GM23338 (cell line): Measurements from ENCODE around the gene APBA1. TPM values are rescaled to one million over a fixed set of nuclear protein-coding genes. Genes with fewer than 3 reads are reported as not detected.

Source experiments
- ATAC-seq: fragments of 200-7000 bp; cut with Tn5 transposase; 3 replicates; pipeline ENCODE4 v1.9.1; 2020
- DNase-seq: peaks from one replicate; pipeline ENCODE4 v3.0.0-alpha.2; 2015; ENCODE audit warnings: low spot score
- H2AFZ ChIP-seq: fragments of 200-600 bp; sonication (generic); 2 replicates; pipeline ENCODE4 v1.8.0; 2016; ENCODE audit warnings: antibody characterized with exemption, mild to moderate bottlenecking, moderate library complexity
- H3F3A ChIP-seq: fragments of 200-600 bp; sonication (generic); replicated peaks from 2 replicates; pipeline ENCODE4 v1.8.0; 2017; ENCODE audit warnings: antibody characterized with exemption, mixed run types, low read depth
- H3K27ac ChIP-seq: fragments of 200-600 bp; sonication (generic); 2 replicates; pipeline ENCODE4 v1.6.1; 2016; ENCODE audit warnings: low read depth
- H3K27me3 ChIP-seq: fragments of 200-600 bp; sonication (generic); 2 replicates; pipeline ENCODE4 v1.8.0; 2016; ENCODE audit warnings: mild to moderate bottlenecking, mixed run types, moderate library complexity; ENCODE audit not compliant: insufficient read depth
- H3K36me3 ChIP-seq: fragments of 200-600 bp; sonication (generic); 2 replicates; pipeline ENCODE4 v1.8.0; 2016; ENCODE audit warnings: mild to moderate bottlenecking; ENCODE audit not compliant: insufficient read depth
- H3K4me1 ChIP-seq: fragments of 200-600 bp; sonication (generic); 2 replicates; pipeline ENCODE4 v1.8.0; 2016; ENCODE audit warnings: mild to moderate bottlenecking, moderate library complexity; ENCODE audit not compliant: insufficient read depth
- H3K4me2 ChIP-seq: fragments of 200-600 bp; sonication (generic); 2 replicates; pipeline ENCODE4 v1.7.1; 2017; ENCODE audit warnings: mixed run types
- H3K4me3 ChIP-seq: fragments of 200-600 bp; sonication (generic); 2 replicates; pipeline ENCODE4 v1.6.1; 2016; ENCODE audit warnings: mixed run types
- H3K79me2 ChIP-seq: fragments of 200-600 bp; sonication (generic); replicated peaks from 2 replicates; pipeline ENCODE4 v1.8.0; 2017; ENCODE audit warnings: mild to moderate bottlenecking; ENCODE audit not compliant: insufficient read depth
- H3K9me2 ChIP-seq: fragments of 200-600 bp; sonication (generic); 2 replicates; pipeline ENCODE4 v1.8.0; 2017; ENCODE audit not compliant: insufficient read depth
- H4K20me1 ChIP-seq: fragments of 200-600 bp; sonication (generic); replicated peaks from 2 replicates; pipeline ENCODE4 v1.8.0; 2017; ENCODE audit warnings: mild to moderate bottlenecking; ENCODE audit not compliant: insufficient read depth
- H3K27ac Mint-ChIP-seq: 2 replicates; pipeline ENCODE4 v1.8.0; 2020; ENCODE audit warnings: inconsistent platforms, mild to moderate bottlenecking, moderate library complexity, mixed read lengths
- H3K27me3 Mint-ChIP-seq: 3 replicates; pipeline ENCODE4 v1.8.0; 2022; ENCODE audit warnings: low read depth, mild to moderate bottlenecking, moderate library complexity, mixed read lengths, inconsistent platforms; ENCODE audit not compliant: insufficient read depth, poor library complexity
- H3K36me3 Mint-ChIP-seq: 3 replicates; pipeline ENCODE4 v1.8.0; 2021; ENCODE audit warnings: low read depth, mild to moderate bottlenecking, inconsistent platforms, moderate library complexity, mixed read lengths
- H3K4me1 Mint-ChIP-seq: 3 replicates; pipeline ENCODE4 v1.8.0; 2020; ENCODE audit warnings: mild to moderate bottlenecking, inconsistent platforms, mixed read lengths
- H3K4me3 Mint-ChIP-seq: 3 replicates; pipeline ENCODE4 v1.8.0; 2021; ENCODE audit warnings: moderate library complexity, mild to moderate bottlenecking, inconsistent platforms, mixed read lengths
- H3K9me3 Mint-ChIP-seq: 3 replicates; pipeline ENCODE4 v1.8.0; 2020; ENCODE audit warnings: moderate library complexity, mild to moderate bottlenecking, inconsistent platforms, mixed read lengths
- CREB1 ChIP-seq: fragments of 250-450 bp; sonication (Bioruptor Pico); IDR thresholded peaks from 2 replicates; pipeline ENCODE4 v1.5.0; 2020; ENCODE audit warnings: low read depth, mild to moderate bottlenecking, moderate library complexity
- CTCF ChIP-seq, 2 experiments: fragments of 200-600 bp in 1 of 2; sonication (generic) in 1 of 2; conservative IDR thresholded peaks; 2 replicates each; pipeline versions ENCODE4 v1.5.1 to v1.6.1; 2016 to 2017; ENCODE audit warnings: antibody characterized with exemption in 2 of 2, low read depth in 2 of 2, mild to moderate bottlenecking in 2 of 2, moderate library complexity in 1 of 2
- ETS1 ChIP-seq: IDR thresholded peaks from 2 replicates; pipeline ENCODE4 v1.6.1; 2016; ENCODE audit warnings: antibody characterized with exemption
- EZH2 ChIP-seq: fragments of 200-600 bp; sonication (generic); IDR thresholded peaks from one replicate; pipeline ENCODE4 v1.8.0; 2017; ENCODE audit warnings: antibody characterized with exemption, mild to moderate bottlenecking, low read depth; ENCODE audit not compliant: unreplicated experiment
- EZH2phosphoT487 ChIP-seq: fragments of 200-600 bp; sonication (generic); IDR thresholded peaks from one replicate; pipeline ENCODE4 v1.8.1; 2018; ENCODE audit warnings: antibody characterized with exemption; ENCODE audit not compliant: unreplicated experiment
- JUNB ChIP-seq: IDR thresholded peaks from one replicate; pipeline ENCODE4 v1.6.1; 2016; ENCODE audit warnings: antibody characterized with exemption; ENCODE audit not compliant: unreplicated experiment
- NANOG ChIP-seq: IDR thresholded peaks from 2 replicates; pipeline ENCODE4 v1.6.1; 2016; ENCODE audit warnings: antibody characterized with exemption, borderline replicate concordance
- POLR2AphosphoS5 ChIP-seq: IDR thresholded peaks from 2 replicates; pipeline ENCODE4 v1.6.1; 2016; ENCODE audit warnings: antibody characterized with exemption, low read depth
- REST ChIP-seq: IDR thresholded peaks from one replicate; pipeline ENCODE4 v1.6.1; 2018; ENCODE audit warnings: antibody characterized with exemption; ENCODE audit not compliant: unreplicated experiment
- STAT1 ChIP-seq: IDR thresholded peaks from one replicate; pipeline ENCODE4 v1.6.1; 2016; ENCODE audit warnings: antibody characterized with exemption; ENCODE audit not compliant: unreplicated experiment
- ZNF114 ChIP-seq: fragments of 250-450 bp; sonication (Bioruptor Pico); IDR thresholded peaks from 2 replicates; pipeline ENCODE4 v1.5.0; 2020; ENCODE audit warnings: mild to moderate bottlenecking, moderate library complexity
- ZNF331 ChIP-seq: fragments of 250-450 bp; sonication (Bioruptor Pico); IDR thresholded peaks from 2 replicates; pipeline ENCODE4 v1.5.0; 2020; ENCODE audit warnings: low read depth, mild to moderate bottlenecking, moderate library complexity
- polyA plus RNA-seq: library from polyadenylated mRNA; unstranded; fragments of >200 nt; fragmentation: Nextera tagmentation; extraction: Ambion mirVana; gene quantifications from 2 replicates; pipeline ENCODE4 v1.2.1, GENCODE V29; 2016
- total RNA-seq: library from RNA; depleted of rRNA; stranded (reverse); fragments of >200 nt; shearing (Covaris generic); gene quantifications from 2 replicates; pipeline ENCODE4 v1.2.3, GENCODE V29; 2014
- TF ChIP-seq, protein P1 (sequence below): fragments of 250-450 bp; sonication (Bioruptor Pico); IDR thresholded peaks from 2 replicates; pipeline ENCODE4 v1.5.0; 2020; ENCODE audit warnings: mild to moderate bottlenecking, moderate library complexity

APBA1 gene
- total and polyA plus RNA-seq, 2 experiments from 2014 or later, result 0.26 to 1.0 TPM

- no peak overlapping the region for H3K4me3 Mint-ChIP-seq
- Histone ChIP-seq H3K27ac (no peak overlapping the region), H4K20me1 (no peaks in the 10 kb centered on the region), H3K27me3 (no peaks in the 10 kb centered on the region), H2AFZ (no peak overlapping the region), H3K4me2 (no peak overlapping the region), H3K4me3 (no peak overlapping the region), H3K9me2 (no peaks in the 10 kb centered on the region), H3K4me1 (no peaks in the 10 kb centered on the region), H3K36me3 (no peaks in the 10 kb centered on the region), H3K79me2 (no peaks in the 10 kb centered on the region), H3F3A (no peaks in the 10 kb centered on the region)
- TF ChIP-seq EZH2phosphoT487 (no peak), JUNB (no peak), CREB1 (CRISPR knock-in tag) (no peak), ETS1 (no peak), ZNF331 (CRISPR knock-in tag) (no peak), STAT1 (no peak), EZH2 (no peak), NANOG (no peak), CTCF (conservative IDR thresholded peaks at IDR 0.05; ENCODE audit: low read depth in 2 of 2) (no peak), REST (no peak), POLR2AphosphoS5 (no peak), ZNF114 (CRISPR knock-in tag) (no peak)
- TF ChIP-seq, protein P1, sequence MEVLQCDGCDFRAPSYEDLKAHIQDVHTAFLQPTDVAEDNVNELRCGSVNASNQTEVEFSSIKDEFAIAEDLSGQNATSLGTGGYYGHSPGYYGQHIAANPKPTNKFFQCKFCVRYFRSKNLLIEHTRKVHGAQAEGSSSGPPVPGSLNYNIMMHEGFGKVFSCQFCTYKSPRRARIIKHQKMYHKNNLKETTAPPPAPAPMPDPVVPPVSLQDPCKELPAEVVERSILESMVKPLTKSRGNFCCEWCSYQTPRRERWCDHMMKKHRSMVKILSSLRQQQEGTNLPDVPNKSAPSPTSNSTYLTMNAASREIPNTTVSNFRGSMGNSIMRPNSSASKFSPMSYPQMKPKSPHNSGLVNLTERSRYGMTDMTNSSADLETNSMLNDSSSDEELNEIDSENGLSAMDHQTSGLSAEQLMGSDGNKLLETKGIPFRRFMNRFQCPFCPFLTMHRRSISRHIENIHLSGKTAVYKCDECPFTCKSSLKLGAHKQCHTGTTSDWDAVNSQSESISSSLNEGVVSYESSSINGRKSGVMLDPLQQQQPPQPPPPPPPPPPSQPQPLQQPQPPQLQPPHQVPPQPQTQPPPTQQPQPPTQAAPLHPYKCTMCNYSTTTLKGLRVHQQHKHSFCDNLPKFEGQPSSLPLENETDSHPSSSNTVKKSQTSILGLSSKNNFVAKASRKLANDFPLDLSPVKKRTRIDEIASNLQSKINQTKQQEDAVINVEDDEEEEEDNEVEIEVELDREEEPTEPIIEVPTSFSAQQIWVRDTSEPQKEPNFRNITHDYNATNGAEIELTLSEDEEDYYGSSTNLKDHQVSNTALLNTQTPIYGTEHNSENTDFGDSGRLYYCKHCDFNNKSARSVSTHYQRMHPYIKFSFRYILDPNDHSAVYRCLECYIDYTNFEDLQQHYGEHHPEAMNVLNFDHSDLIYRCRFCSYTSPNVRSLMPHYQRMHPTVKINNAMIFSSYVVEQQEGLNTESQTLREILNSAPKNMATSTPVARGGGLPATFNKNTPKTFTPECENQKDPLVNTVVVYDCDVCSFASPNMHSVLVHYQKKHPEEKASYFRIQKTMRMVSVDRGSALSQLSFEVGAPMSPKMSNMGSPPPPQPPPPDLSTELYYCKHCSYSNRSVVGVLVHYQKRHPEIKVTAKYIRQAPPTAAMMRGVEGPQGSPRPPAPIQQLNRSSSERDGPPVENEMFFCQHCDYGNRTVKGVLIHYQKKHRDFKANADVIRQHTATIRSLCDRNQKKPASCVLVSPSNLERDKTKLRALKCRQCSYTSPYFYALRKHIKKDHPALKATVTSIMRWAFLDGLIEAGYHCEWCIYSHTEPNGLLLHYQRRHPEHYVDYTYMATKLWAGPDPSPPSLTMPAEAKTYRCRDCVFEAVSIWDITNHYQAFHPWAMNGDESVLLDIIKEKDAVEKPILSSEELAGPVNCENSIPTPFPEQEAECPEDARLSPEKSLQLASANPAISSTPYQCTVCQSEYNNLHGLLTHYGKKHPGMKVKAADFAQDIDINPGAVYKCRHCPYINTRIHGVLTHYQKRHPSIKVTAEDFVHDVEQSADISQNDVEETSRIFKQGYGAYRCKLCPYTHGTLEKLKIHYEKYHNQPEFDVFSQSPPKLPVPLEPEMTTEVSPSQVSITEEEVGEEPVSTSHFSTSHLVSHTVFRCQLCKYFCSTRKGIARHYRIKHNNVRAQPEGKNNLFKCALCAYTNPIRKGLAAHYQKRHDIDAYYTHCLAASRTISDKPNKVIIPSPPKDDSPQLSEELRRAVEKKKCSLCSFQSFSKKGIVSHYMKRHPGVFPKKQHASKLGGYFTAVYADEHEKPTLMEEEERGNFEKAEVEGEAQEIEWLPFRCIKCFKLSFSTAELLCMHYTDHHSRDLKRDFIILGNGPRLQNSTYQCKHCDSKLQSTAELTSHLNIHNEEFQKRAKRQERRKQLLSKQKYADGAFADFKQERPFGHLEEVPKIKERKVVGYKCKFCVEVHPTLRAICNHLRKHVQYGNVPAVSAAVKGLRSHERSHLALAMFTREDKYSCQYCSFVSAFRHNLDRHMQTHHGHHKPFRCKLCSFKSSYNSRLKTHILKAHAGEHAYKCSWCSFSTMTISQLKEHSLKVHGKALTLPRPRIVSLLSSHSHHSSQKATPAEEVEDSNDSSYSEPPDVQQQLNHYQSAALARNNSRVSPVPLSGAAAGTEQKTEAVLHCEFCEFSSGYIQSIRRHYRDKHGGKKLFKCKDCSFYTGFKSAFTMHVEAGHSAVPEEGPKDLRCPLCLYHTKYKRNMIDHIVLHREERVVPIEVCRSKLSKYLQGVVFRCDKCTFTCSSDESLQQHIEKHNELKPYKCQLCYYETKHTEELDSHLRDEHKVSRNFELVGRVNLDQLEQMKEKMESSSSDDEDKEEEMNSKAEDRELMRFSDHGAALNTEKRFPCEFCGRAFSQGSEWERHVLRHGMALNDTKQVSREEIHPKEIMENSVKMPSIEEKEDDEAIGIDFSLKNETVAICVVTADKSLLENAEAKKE (CRISPR knock-in tag), result no peak
- no peaks in the 10 kb centered on the region; the same call in 2 of the 3 replicates for H3K4me1 Mint-ChIP-seq
- DNase-seq (no peak), ATAC-seq (no peak)
- H3K27me3 Mint-ChIP-seq, result peaks cover 1% of the 10 kb centered on the region
- no peaks in the 10 kb centered on the region for H3K36me3 Mint-ChIP-seq
- no peak overlapping the region for H3K27ac Mint-ChIP-seq
- H3K9me3 Mint-ChIP-seq, result no peaks in the 10 kb centered on the region; the same call in 2 of the 3 replicates
Observed at GRCh38 chr9:69431203-69431602, 241.0 kb downstream of the APBA1 start.
